ENCODE measurements around the gene MAP3K10. TPM values are rescaled to one million over a fixed set of nuclear protein-coding genes. Genes with fewer than 3 reads are reported as not detected.

MAP3K10 gene
- polyA plus RNA-seq, 1 donor from 2014 or later: 18.3 TPM

GRCh38 chr19:40229484-40229883 is 38.3 kb downstream of the MAP3K10 start:
- no peak overlapping the region for H3K4me3 ChIP-seq (ENCODE audit: low read length)
- H3K79me2 ChIP-seq (replicated peaks; ENCODE audit: insufficient read depth, low read length): no peaks in the 10 kb centered on the region
- no peak overlapping the region for H2AFZ ChIP-seq (ENCODE audit: low read depth, low read length)
- no peak for TF ChIP-seq POLR2AphosphoS5 (IDR thresholded peaks at IDR 0.05)
- no peak for TF ChIP-seq CTCF (IDR thresholded peaks at IDR 0.05; ENCODE audit: poor library complexity, severe bottlenecking)
- no peak for TF ChIP-seq SMC3 (conservative IDR thresholded peaks at IDR 0.05; ENCODE audit: poor library complexity)
- TF ChIP-seq MXI1 (conservative IDR thresholded peaks at IDR 0.05; ENCODE audit: poor library complexity, severe bottlenecking): no peak
- no peak for TF ChIP-seq TAF1 (IDR thresholded peaks at IDR 0.05; ENCODE audit: low read depth)
- no peak for TF ChIP-seq REST (IDR thresholded peaks at IDR 0.05; ENCODE audit: borderline replicate concordance)
- no peak for TF ChIP-seq EZH2 (IDR thresholded peaks at IDR 0.05; ENCODE audit: borderline replicate concordance, insufficient read depth, low read length, poor library complexity, severe bottlenecking)
- TF ChIP-seq EP300 (conservative IDR thresholded peaks at IDR 0.05; ENCODE audit: poor library complexity, severe bottlenecking): no peak
- TF ChIP-seq RAD21 (conservative IDR thresholded peaks at IDR 0.05): no peak
- H3K9ac ChIP-seq (ENCODE audit: low read length): no peak overlapping the region
- peaks cover 13% of the 10 kb centered on the region for H3K27me3 ChIP-seq (ENCODE audit: insufficient read depth, low read depth, low read length)
- no peak overlapping the region for H3K4me2 ChIP-seq (ENCODE audit: low read length)
- no peaks in the 10 kb centered on the region for H3K9me2 ChIP-seq (ENCODE audit: insufficient read depth, low read length)
- H4K20me1 ChIP-seq (ENCODE audit: insufficient read depth): no peaks in the 10 kb centered on the region
- no peaks in the 10 kb centered on the region for H3K9me3 ChIP-seq (ENCODE audit: low read length)
- H3F3A ChIP-seq (ENCODE audit: insufficient read depth, low read length, poor library complexity, severe bottlenecking): no peaks in the 10 kb centered on the region
- H3K36me3 ChIP-seq (ENCODE audit: insufficient read depth, low read length): no peaks in the 10 kb centered on the region
- H3K27ac ChIP-seq (ENCODE audit: low read length): no peak overlapping the region

GRCh38 chr19:40229926-40230417 is 38.7 kb downstream of the MAP3K10 start:
- H2AFZ ChIP-seq (ENCODE audit: low read depth, low read length): no peak overlapping the region

More at GRCh38 chr19:40229926-40230417, 38.7 kb downstream of the MAP3K10 start:
- H3K9me2 ChIP-seq (ENCODE audit: insufficient read depth, low read length): no peaks in the 10 kb centered on the region
- no peaks in the 10 kb centered on the region for H3K9me3 ChIP-seq (ENCODE audit: low read length)
- no peak overlapping the region for H3K9ac ChIP-seq (ENCODE audit: low read length)
- H3F3A ChIP-seq (ENCODE audit: insufficient read depth, low read length, poor library complexity, severe bottlenecking): no peaks in the 10 kb centered on the region
- no peaks in the 10 kb centered on the region for H4K20me1 ChIP-seq (ENCODE audit: insufficient read depth)
- H3K4me3 ChIP-seq (ENCODE audit: low read length): no peak overlapping the region
- H3K27me3 ChIP-seq (ENCODE audit: insufficient read depth, low read depth, low read length): peaks cover 13% of the 10 kb centered on the region
- H3K79me2 ChIP-seq (replicated peaks; ENCODE audit: insufficient read depth, low read length): no peaks in the 10 kb centered on the region
- no peak overlapping the region for H3K27ac ChIP-seq (ENCODE audit: low read length)
- H3K36me3 ChIP-seq (ENCODE audit: insufficient read depth, low read length): no peaks in the 10 kb centered on the region
- no peak for TF ChIP-seq TAF1 (IDR thresholded peaks at IDR 0.05; ENCODE audit: low read depth)
- no peak for TF ChIP-seq SMC3 (conservative IDR thresholded peaks at IDR 0.05; ENCODE audit: poor library complexity)
- TF ChIP-seq EZH2 (IDR thresholded peaks at IDR 0.05; ENCODE audit: borderline replicate concordance, insufficient read depth, low read length, poor library complexity, severe bottlenecking): no peak
- TF ChIP-seq REST (IDR thresholded peaks at IDR 0.05; ENCODE audit: borderline replicate concordance): no peak
- no peak for TF ChIP-seq CTCF (IDR thresholded peaks at IDR 0.05; ENCODE audit: poor library complexity, severe bottlenecking)
- no peak for TF ChIP-seq RAD21 (conservative IDR thresholded peaks at IDR 0.05)
- TF ChIP-seq EP300 (conservative IDR thresholded peaks at IDR 0.05; ENCODE audit: poor library complexity, severe bottlenecking): no peak
- TF ChIP-seq POLR2AphosphoS5 (IDR thresholded peaks at IDR 0.05): no peak
- no peak for TF ChIP-seq MXI1 (conservative IDR thresholded peaks at IDR 0.05; ENCODE audit: poor library complexity, severe bottlenecking)
- no peak overlapping the region for H3K4me2 ChIP-seq (ENCODE audit: low read length)

All from neural cell (in vitro differentiated cells).